Measurements from ENCODE around the gene C16orf86. TPM values are rescaled to one million over a fixed set of nuclear protein-coding genes. Genes with fewer than 3 reads are reported as not detected.

Gene C16orf86
- total and polyA plus RNA-seq, 2 of the 8 experiments (the other 6 are each of a cell fraction or from before 2014, with no cell fraction given): 1.4 to 2.3 TPM

DNA sequence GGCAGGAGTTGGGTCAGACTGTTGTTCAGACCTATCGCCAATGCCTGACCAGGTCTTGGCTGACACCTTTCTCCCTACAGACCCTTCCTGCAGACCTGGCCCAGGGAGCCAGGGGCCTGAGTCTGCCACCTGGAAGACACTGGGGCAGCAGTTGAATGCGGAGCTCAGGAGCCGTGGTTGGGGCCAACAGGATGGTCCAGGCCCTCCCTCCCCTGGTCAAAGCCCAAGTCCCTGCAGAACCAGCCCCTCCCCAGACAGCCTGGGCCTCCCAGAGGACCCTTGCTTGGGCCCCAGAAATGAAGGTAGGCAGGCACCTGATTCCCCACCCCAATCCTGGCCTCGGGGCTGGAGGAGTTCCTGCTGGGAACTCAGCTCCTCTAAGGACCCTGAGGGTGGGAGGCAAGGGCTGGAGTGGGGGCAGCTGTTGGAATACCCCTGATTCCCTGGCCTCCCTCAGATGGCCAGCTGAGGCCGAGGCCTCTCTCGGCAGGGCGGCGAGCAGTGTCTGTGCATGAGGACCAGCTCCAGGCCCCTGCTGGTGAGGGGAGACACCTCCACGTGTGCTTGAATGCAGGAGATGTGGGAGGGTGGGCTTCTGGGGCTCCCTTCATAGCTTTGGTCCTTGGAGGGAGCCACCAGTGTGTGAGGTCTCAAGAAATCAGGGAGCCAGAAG lies 10.1 kb upstream of the C16orf86 start:
- CTCF ChIA-PET (ENCODE audit: partially characterized antibody): interaction anchor here (1.0 to 13.7 kb wide), 4 partner anchors 11 to 142 kb away, joined by 4 to 202 read pairs (median 16); partner anchors contain the start of gene CARMIL2
- no peak overlapping the region for H3K56ac ChIP-seq (replicated peaks; ENCODE audit: insufficient read length, low read depth, low read length)
- peaks cover 19% of the 10 kb centered on the region for H3K23me2 ChIP-seq (ENCODE audit: low read depth, low read length)
- no peak overlapping the region for H3K4me3 ChIP-seq (ENCODE audit: extremely low read depth in 1 of 4, insufficient read depth in 2 of 4, low read depth in 3 of 4, low read length in 4 of 4)
- no peaks in the 10 kb centered on the region; the same call in 1 of the 2 replicates for H3K79me1 ChIP-seq (ENCODE audit: low read depth, low read length)
- FAIRE-seq (no peak), DNase-seq (ENCODE audit: low read depth in 1 of 2, low spot score in 2 of 2) (no peak)
- H3K9ac ChIP-seq (replicated peaks in 1 of 4; ENCODE audit: extremely low read depth in 1 of 4, low read depth in 3 of 4, low read length in 3 of 4): no peak overlapping the region
- 89% methylated on average over 8 of the region's 9 CpGs; no CpG with 5 or more reads in 1 of the 2 experiments for WGBS, 2 experiments (ENCODE audit: extremely low coverage in 1 of 2, insufficient coverage in 1 of 2, insufficient read length in 1 of 2, insufficient replicate concordance in 2 of 2, low coverage in 1 of 2, low lambda C conversion rate in 2 of 2, missing lambda C conversion rate in 1 of 2)
- H4K91ac ChIP-seq (replicated peaks; ENCODE audit: insufficient read length, low read length): no peak overlapping the region
- no peaks in the 10 kb centered on the region for H3K79me2 ChIP-seq (ENCODE audit: control insufficient read depth in 1 of 2, insufficient read depth in 2 of 2, low read length in 2 of 2)
- no peak overlapping the region for H2BK120ac ChIP-seq (replicated peaks; ENCODE audit: low read depth, low read length)
- H3K4me1 ChIP-seq (replicated peaks in 1 of 4; ENCODE audit: control insufficient read depth in 3 of 4, insufficient read depth in 4 of 4, low read length in 3 of 4): peaks cover 0 to 11% (median 5%) of the 10 kb centered on the region in 4 experiments; a peak in 5 of 7 replicates
- POLR2A ChIA-PET (ENCODE audit: partially characterized antibody): interaction anchor here (0.6 to 1.8 kb wide), 5 partner anchors 94 to 278 kb away, joined by 3 to 4 read pairs (median 3); partner anchors contain the start of gene CTCF
- no peak overlapping the region for H2BK5ac ChIP-seq (ENCODE audit: low read depth, low read length)
- TF ChIP-seq KDM5A (IDR thresholded peaks at IDR 0.05; ENCODE audit: low read length) (no peak), SIRT6 (IDR thresholded peaks at IDR 0.05; ENCODE audit: low read length) (no peak), JUND (IDR thresholded peaks at IDR 0.05; ENCODE audit: low read length) (no peak), BACH1 (IDR thresholded peaks at IDR 0.05; ENCODE audit: low read length) (no peak), RNF2 (IDR thresholded peaks at IDR 0.05; ENCODE audit: borderline replicate concordance, low read depth, low read length, missing control alignments, poor library complexity, severe bottlenecking) (no peak), SRF (IDR thresholded peaks at IDR 0.05; ENCODE audit: low read depth, low read length) (no peak), NRF1 (IDR thresholded peaks at IDR 0.05; ENCODE audit: low read depth, low read length) (no peak), EZH2 (IDR thresholded peaks at IDR 0.05; ENCODE audit: low read depth, low read length, severe bottlenecking) (no peak)
- TF ChIP-seq, protein P1, sequence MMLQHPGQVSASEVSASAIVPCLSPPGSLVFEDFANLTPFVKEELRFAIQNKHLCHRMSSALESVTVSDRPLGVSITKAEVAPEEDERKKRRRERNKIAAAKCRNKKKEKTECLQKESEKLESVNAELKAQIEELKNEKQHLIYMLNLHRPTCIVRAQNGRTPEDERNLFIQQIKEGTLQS (IDR thresholded peaks at IDR 0.05; ENCODE audit: insufficient read depth, low read depth, low read length): no peak
- H4K8ac ChIP-seq (ENCODE audit: extremely low read depth, insufficient read depth, low read length): no peak overlapping the region; the same call in 1 of the 2 replicates
- no peak overlapping the region for H3K4ac ChIP-seq (replicated peaks; ENCODE audit: insufficient read length, low read depth, low read length)
- H3K23ac ChIP-seq (ENCODE audit: insufficient read length): no peak overlapping the region
- peaks cover 3 to 14% of the 10 kb centered on the region in 2 experiments for H4K20me1 ChIP-seq (replicated peaks in 1 of 2; ENCODE audit: control insufficient read depth in 1 of 2, insufficient read depth in 2 of 2, low read length in 2 of 2)
- peaks cover 0 to 13% (median 10%) of the 10 kb centered on the region in 4 experiments; a peak in 4 of 7 replicates for H3K27me3 ChIP-seq (replicated peaks in 1 of 4; ENCODE audit: control insufficient read depth in 3 of 4, extremely low read depth in 1 of 4, insufficient read depth in 3 of 4, low read length in 3 of 4)
- no peaks in the 10 kb centered on the region for H3K9me3 ChIP-seq (ENCODE audit: insufficient read depth in 2 of 2, low read depth in 1 of 2, low read length in 1 of 2)
- no peak overlapping the region for H3K18ac ChIP-seq (ENCODE audit: extremely low read depth, low read length)
- no peak overlapping the region for H2BK15ac ChIP-seq (ENCODE audit: low read length)
- no peak overlapping the region for H4K5ac ChIP-seq (ENCODE audit: insufficient read length, low read depth, low read length)
- no peak overlapping the region for H2AFZ ChIP-seq (ENCODE audit: low read length)
- H3K27ac ChIP-seq (ENCODE audit: low read depth, low read length): no peak overlapping the region
- H3K36me3 ChIP-seq (ENCODE audit: control insufficient read depth in 2 of 4, insufficient read depth in 4 of 4, low read length in 3 of 4): peaks cover 0 to 4% (median 2%) of the 10 kb centered on the region in 4 experiments; a peak in 1 of 8 replicates
- no peak overlapping the region for H3K14ac ChIP-seq (ENCODE audit: insufficient read length)
- H2BK12ac ChIP-seq (ENCODE audit: low read depth, low read length): no peak overlapping the region
- H3K4me2 ChIP-seq (ENCODE audit: insufficient read depth in 1 of 2, low read depth in 2 of 2, low read length in 2 of 2): no peak overlapping the region
- H2AK5ac ChIP-seq (ENCODE audit: low read depth, low read length): no peak overlapping the region
- H2BK20ac ChIP-seq (ENCODE audit: low read length): no peak overlapping the region

All from H1 (cell line).